Hepatocyte (in vitro differentiated cells): ENCODE measurements around the gene VPS52. TPM values are rescaled to one million over a fixed set of nuclear protein-coding genes. Genes with fewer than 3 reads are reported as not detected.

Experiments used
- DNase-seq: peaks from one replicate; pipeline ENCODE4 v3.0.0-alpha.2; 2016; ENCODE audit warnings: low spot score
- H2AFZ ChIP-seq: fragments of 200-600 bp; sonication (generic); 2 replicates; pipeline ENCODE4 v1.6.0; 2016; ENCODE audit warnings: antibody characterized with exemption, mild to moderate bottlenecking
- H3K27ac ChIP-seq: fragments of 200-600 bp; sonication (generic); 2 replicates; pipeline ENCODE4 v1.5.1; 2016; ENCODE audit warnings: mild to moderate bottlenecking
- H3K27me3 ChIP-seq: fragments of 200-600 bp; sonication (generic); 2 replicates; pipeline ENCODE4 v1.6.1; 2016
- H3K36me3 ChIP-seq: fragments of 200-600 bp; sonication (generic); replicated peaks from 2 replicates; pipeline ENCODE4 v1.5.1; 2016; ENCODE audit warnings: low read depth; ENCODE audit not compliant: insufficient read depth
- H3K4me1 ChIP-seq: fragments of 200-600 bp; sonication (generic); 2 replicates; pipeline ENCODE4 v1.5.1; 2016; ENCODE audit warnings: mild to moderate bottlenecking, moderate library complexity; ENCODE audit not compliant: insufficient read depth
- H3K4me2 ChIP-seq: fragments of 200-600 bp; sonication (generic); 2 replicates; pipeline ENCODE4 v1.6.0; 2016
- H3K4me3 ChIP-seq: fragments of 200-600 bp; sonication (generic); 2 replicates; pipeline ENCODE4 v1.5.1; 2016; ENCODE audit warnings: mild to moderate bottlenecking
- H3K79me2 ChIP-seq: fragments of 200-600 bp; sonication (generic); 2 replicates; pipeline ENCODE4 v1.6.0; 2017; ENCODE audit warnings: mild to moderate bottlenecking
- H3K9me2 ChIP-seq: fragments of 200-600 bp; sonication (generic); replicated peaks from 2 replicates; pipeline ENCODE4 v1.6.0; 2017; ENCODE audit warnings: mild to moderate bottlenecking; ENCODE audit not compliant: insufficient read depth
- H3K9me3 ChIP-seq: fragments of 200-600 bp; sonication (generic); 2 replicates; pipeline ENCODE4 v1.5.1; 2016; ENCODE audit warnings: low read depth, mild to moderate bottlenecking
- H4K20me1 ChIP-seq: fragments of 200-600 bp; sonication (generic); 2 replicates; pipeline ENCODE4 v1.6.0; 2016; ENCODE audit warnings: mild to moderate bottlenecking; ENCODE audit not compliant: insufficient read depth, poor library complexity, severe bottlenecking
- EZH2 ChIP-seq: fragments of 200-600 bp; sonication (generic); IDR thresholded peaks from 2 replicates; pipeline ENCODE4 v1.6.1; 2016; ENCODE audit warnings: antibody characterized with exemption, mild to moderate bottlenecking, borderline replicate concordance
- EZH2phosphoT487 ChIP-seq: fragments of 200-600 bp; sonication (generic); IDR thresholded peaks from one replicate; pipeline ENCODE4 v1.6.1; 2018; ENCODE audit warnings: antibody characterized with exemption, mild to moderate bottlenecking, low read depth, moderate library complexity; ENCODE audit not compliant: unreplicated experiment, severe bottlenecking
- WGBS: methylation state at CpG from one replicate; pipeline ENCODE4 v1.1.6; 2016; ENCODE audit warnings: low lambda C conversion rate; ENCODE audit errors: missing lambda C conversion rate; 5-methylcytosine and 5-hydroxymethylcytosine counted together
- polyA plus RNA-seq: library from polyadenylated mRNA; unstranded; fragments of >200 nt; fragmentation: Nextera tagmentation; extraction: Ambion mirVana; gene quantifications from 2 replicates; pipeline ENCODE4 v1.2.1, GENCODE V29; 2016
- total RNA-seq: library from RNA; depleted of rRNA; stranded (reverse); fragments of >200 nt; gene quantifications from 2 replicates; pipeline ENCODE4 v1.2.3, GENCODE V29; 2014
- TF ChIP-seq, protein P1 (sequence below): fragments of 200-600 bp; sonication (generic); IDR thresholded peaks from 2 replicates; pipeline ENCODE4 v1.5.1; 2016; ENCODE audit warnings: antibody characterized with exemption, mild to moderate bottlenecking; ENCODE audit not compliant: poor library complexity

Gene VPS52
- total and polyA plus RNA-seq, 2 experiments from 2014 or later: 42.5 to 43.2 TPM

DNA sequence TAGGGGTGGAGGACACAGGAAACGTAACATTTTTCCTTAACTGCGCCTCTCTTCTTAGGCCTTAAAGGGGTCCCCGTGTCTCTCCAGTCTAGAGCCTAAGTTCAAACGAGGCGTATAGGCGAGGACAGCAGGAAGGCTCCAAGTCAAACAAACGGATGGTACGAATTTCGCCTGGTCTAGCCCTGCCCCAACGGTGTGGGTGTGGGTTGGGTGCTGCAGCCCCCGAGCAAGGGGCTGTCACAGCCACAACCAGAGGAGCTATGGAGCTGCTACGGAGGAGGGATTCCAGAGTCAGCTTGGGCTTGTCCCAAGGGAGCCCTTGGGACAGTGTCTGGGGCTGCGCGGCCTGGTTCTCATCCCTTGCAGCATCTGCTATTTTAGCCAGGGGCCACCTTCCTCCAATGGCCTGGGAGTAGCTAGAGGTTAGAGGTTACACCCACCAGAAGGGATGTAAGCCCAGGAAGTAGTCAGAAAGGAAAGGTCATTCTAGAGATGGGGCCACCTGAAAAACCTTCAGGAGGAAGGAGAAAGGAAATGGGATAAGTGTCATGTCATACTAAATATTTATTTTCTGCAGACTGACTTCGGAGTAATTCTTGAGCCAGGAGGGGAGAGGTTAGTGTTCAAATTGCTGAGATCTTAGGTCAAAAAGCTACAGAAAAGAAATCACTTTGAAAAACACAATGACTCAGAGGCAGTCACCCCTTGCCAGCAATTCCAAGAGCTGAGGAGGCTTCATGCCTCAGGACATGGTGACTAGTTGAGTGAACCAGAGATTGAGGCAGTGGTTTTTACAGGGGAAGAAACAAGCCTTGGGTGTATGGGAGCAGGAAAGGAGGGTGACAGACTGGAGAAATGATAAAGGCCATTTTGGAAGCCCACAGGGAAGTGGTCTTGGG, 21.7 kb downstream of the VPS52 start:
- Histone ChIP-seq H3K79me2 (no peaks in the 10 kb centered on the region), H3K36me3 (no peaks in the 10 kb centered on the region), H3K4me3 (peak overlapping the region; percentile 47), H3K4me1 (peaks cover 5% of the 10 kb centered on the region), H3K4me2 (peak overlapping the region; percentile 86), H4K20me1 (no peaks in the 10 kb centered on the region), H2AFZ (peak overlapping the region; percentile 60), H3K9me2 (no peaks in the 10 kb centered on the region), H3K27me3 (no peaks in the 10 kb centered on the region), H3K9me3 (no peaks in the 10 kb centered on the region), H3K27ac (peak overlapping the region; percentile 85)
- no peak for TF ChIP-seq EZH2
- TF ChIP-seq, protein P1, sequence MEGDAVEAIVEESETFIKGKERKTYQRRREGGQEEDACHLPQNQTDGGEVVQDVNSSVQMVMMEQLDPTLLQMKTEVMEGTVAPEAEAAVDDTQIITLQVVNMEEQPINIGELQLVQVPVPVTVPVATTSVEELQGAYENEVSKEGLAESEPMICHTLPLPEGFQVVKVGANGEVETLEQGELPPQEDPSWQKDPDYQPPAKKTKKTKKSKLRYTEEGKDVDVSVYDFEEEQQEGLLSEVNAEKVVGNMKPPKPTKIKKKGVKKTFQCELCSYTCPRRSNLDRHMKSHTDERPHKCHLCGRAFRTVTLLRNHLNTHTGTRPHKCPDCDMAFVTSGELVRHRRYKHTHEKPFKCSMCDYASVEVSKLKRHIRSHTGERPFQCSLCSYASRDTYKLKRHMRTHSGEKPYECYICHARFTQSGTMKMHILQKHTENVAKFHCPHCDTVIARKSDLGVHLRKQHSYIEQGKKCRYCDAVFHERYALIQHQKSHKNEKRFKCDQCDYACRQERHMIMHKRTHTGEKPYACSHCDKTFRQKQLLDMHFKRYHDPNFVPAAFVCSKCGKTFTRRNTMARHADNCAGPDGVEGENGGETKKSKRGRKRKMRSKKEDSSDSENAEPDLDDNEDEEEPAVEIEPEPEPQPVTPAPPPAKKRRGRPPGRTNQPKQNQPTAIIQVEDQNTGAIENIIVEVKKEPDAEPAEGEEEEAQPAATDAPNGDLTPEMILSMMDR: no peak
- TF ChIP-seq EZH2phosphoT487: no peak
- WGBS: 30% methylated on average over 15 of the region's 15 CpGs
- no peak for DNase-seq

DNA sequence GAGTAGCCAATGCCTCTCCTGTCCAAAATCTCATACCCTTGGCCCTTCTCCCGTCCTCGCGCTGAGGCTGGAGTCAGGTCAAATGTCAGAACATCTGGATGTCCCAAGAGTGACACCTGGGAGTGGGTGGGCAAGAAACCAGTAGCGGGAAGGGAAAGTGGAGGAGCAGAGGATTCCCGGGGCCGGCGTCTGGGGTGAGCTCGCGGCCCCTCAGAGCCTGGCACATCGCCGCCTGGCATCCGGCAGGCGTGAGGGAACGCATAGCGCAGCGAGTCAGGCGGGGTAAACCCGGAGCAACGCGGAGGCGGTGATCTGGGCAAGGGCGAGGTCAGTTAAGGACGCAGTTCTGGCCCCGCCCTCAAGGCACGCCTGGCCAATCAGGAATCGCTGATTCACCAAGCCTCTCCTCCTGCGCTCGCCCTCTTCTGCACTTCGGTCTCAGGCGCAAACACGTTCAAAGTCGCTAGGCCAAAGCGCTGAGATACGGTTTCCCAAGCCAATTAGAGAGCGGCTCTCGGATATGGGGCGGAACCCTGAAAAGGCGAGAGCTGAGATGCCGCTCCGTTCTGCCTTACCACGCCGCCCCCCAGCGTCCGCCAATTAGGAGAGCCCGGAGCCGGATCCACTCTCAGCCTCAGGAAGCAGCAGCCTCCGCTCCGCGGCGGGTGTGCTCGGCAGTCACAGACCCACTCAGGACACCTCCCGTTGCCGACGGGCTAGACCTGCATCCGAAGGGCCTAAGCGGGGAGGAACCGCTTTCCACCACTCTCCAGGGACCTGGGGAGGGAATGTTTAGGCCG, 22.5 kb downstream of the VPS52 start:
- Histone ChIP-seq H3K27ac (peak overlapping the region; percentile 85), H4K20me1 (no peaks in the 10 kb centered on the region), H2AFZ (peak overlapping the region; percentile 60), H3K4me1 (peaks cover 5% of the 10 kb centered on the region), H3K79me2 (no peaks in the 10 kb centered on the region), H3K27me3 (no peaks in the 10 kb centered on the region), H3K9me3 (no peaks in the 10 kb centered on the region), H3K4me3 (peak overlapping the region; percentile 47), H3K4me2 (peak overlapping the region; percentile 86), H3K9me2 (no peaks in the 10 kb centered on the region), H3K36me3 (no peaks in the 10 kb centered on the region)
- peak; percentile 97 for DNase-seq
- TF ChIP-seq, protein P1: no peak
- WGBS: under 1% methylated on average over 58 of the region's 58 CpGs

DNA sequence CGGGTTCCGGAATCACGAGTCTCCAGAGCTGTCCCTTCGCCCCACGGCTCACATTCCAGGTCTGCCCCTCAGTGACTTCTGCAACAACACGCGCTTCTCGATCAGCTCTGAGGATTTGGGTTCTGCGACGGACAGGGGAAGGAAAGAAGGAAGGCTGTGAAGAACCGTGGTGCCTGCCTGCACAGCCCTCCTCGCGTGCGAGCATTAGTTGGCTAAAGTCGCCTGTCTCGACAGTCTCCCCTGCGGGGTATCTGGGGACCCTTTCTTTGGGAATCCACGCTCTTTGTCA, 23.1 kb downstream of the VPS52 start:
- H3K4me2 ChIP-seq: peak overlapping the region; percentile 86
- H3K9me2 ChIP-seq: no peaks in the 10 kb centered on the region
- DNase-seq: no peak
- H2AFZ ChIP-seq: no peak overlapping the region
- H3K9me3 ChIP-seq: no peaks in the 10 kb centered on the region
- no peaks in the 10 kb centered on the region for H4K20me1 ChIP-seq
- TF ChIP-seq EZH2: no peak
- TF ChIP-seq, protein P1: no peak
- TF ChIP-seq EZH2phosphoT487: no peak
- peaks cover 5% of the 10 kb centered on the region for H3K4me1 ChIP-seq
- peak overlapping the region; percentile 14 for H3K4me3 ChIP-seq
- no peaks in the 10 kb centered on the region for H3K27me3 ChIP-seq
- peak overlapping the region; percentile 44 for H3K27ac ChIP-seq
- H3K79me2 ChIP-seq: no peaks in the 10 kb centered on the region
- WGBS: 8% methylated on average over 18 of the region's 18 CpGs
- no peaks in the 10 kb centered on the region for H3K36me3 ChIP-seq
